ENCODE data around the gene MTA1.

MTA1 gene

GRCh38 chr14:105398044-105398725 is 21.4 kb upstream of the MTA1 start, which contains the start of gene TEX22:
TEX22 (plus strand) TSS chr14:105398538; CDS start chr14:105399341, 803 bp downstream.
- H3K9me3 ChIP-seq (ENCODE audit: severe bottlenecking), result peaks cover 5% of the 10 kb centered on the region
- peak within 1 kb of the TSS; percentile 85 for H3K4me3 ChIP-seq (ENCODE audit: low read depth, low read length)
- peaks cover 25% of the 10 kb centered on the region for H3K36me3 ChIP-seq
- no peaks in the 10 kb centered on the region for H3K27me3 ChIP-seq (ENCODE audit: insufficient read depth, low read depth, severe bottlenecking)
- peak; percentile 91 for DNase-seq
- peak within 1 kb of the TSS; percentile 98 for H3K27ac ChIP-seq
- peak; percentile 40 for TF ChIP-seq CTCF (IDR thresholded peaks at IDR 0.05; ENCODE audit: low read depth, low read length)

- H3K4me3 ChIP-seq (ENCODE audit: low read depth, low read length), result peak overlapping the region; percentile 85
- no peaks in the 10 kb centered on the region for H3K27me3 ChIP-seq (ENCODE audit: insufficient read depth, low read depth, severe bottlenecking)
- peaks cover 5% of the 10 kb centered on the region for H3K9me3 ChIP-seq (ENCODE audit: severe bottlenecking)
- peaks cover 25% of the 10 kb centered on the region for H3K36me3 ChIP-seq
- TF ChIP-seq CTCF (IDR thresholded peaks at IDR 0.05; ENCODE audit: low read depth, low read length), result no peak
- peak; percentile 16 for DNase-seq
- peak overlapping the region; percentile 98 for H3K27ac ChIP-seq
Measured at GRCh38 chr14:105398726-105399465, 20.7 kb upstream of the MTA1 start.

GRCh38 chr14:105399466-105399775 is 20.2 kb upstream of the MTA1 start:
- Histone ChIP-seq H3K27me3 (ENCODE audit: insufficient read depth, low read depth, severe bottlenecking) (no peaks in the 10 kb centered on the region), H3K27ac (peak overlapping the region; percentile 98; the same call in 1 of the 2 replicates), H3K36me3 (peaks cover 25% of the 10 kb centered on the region), H3K9me3 (ENCODE audit: severe bottlenecking) (peaks cover 5% of the 10 kb centered on the region), H3K4me3 (ENCODE audit: low read depth, low read length) (peak overlapping the region; percentile 85)
- TF ChIP-seq CTCF (IDR thresholded peaks at IDR 0.05; ENCODE audit: low read depth, low read length), result no peak
- DNase-seq, result no peak

GRCh38 chr14:105400016-105400415 is 19.6 kb upstream of the MTA1 start:
- H3K27me3 ChIP-seq (ENCODE audit: insufficient read depth, low read depth, severe bottlenecking), result no peaks in the 10 kb centered on the region
- no peak for TF ChIP-seq CTCF (IDR thresholded peaks at IDR 0.05; ENCODE audit: low read depth, low read length)
- no peak for DNase-seq
- H3K27ac ChIP-seq, result no peak overlapping the region
- H3K4me3 ChIP-seq (ENCODE audit: low read depth, low read length), result no peak overlapping the region
- H3K9me3 ChIP-seq (ENCODE audit: severe bottlenecking), result peaks cover 5% of the 10 kb centered on the region
- peaks cover 20% of the 10 kb centered on the region for H3K36me3 ChIP-seq

GRCh38 chr14:105401699-105402098 is 17.9 kb upstream of the MTA1 start:
- TF ChIP-seq CTCF (IDR thresholded peaks at IDR 0.05; ENCODE audit: low read depth, low read length), result no peak
- H3K4me3 ChIP-seq (ENCODE audit: low read depth, low read length), result no peak overlapping the region
- H3K9me3 ChIP-seq (ENCODE audit: severe bottlenecking), result peaks cover 5% of the 10 kb centered on the region
- no peaks in the 10 kb centered on the region for H3K27me3 ChIP-seq (ENCODE audit: insufficient read depth, low read depth, severe bottlenecking)
- no peak overlapping the region for H3K27ac ChIP-seq
- no peak for DNase-seq
- peaks cover 20% of the 10 kb centered on the region for H3K36me3 ChIP-seq

All from WERI-Rb-1 (cell line).